ENCODE data around the gene RPUSD4.
"Not testable (repeated sequence)": the region's sequence is repeated elsewhere in the genome, so short reads cannot be mapped to it uniquely, and the experiment has no call there.

Gene RPUSD4

GRCh38 chr11:126211236-126212088 is at the start of gene RPUSD4, which contains the start of gene FAM118B:
RPUSD4 (minus strand) TSS chr11:126211650; CDS start chr11:126211638, 12 bp downstream.
FAM118B (plus strand) TSS chr11:126211782; CDS start chr11:126235002, 23,220 bp downstream.
- DNase-seq = peak; percentile 99

DNA sequence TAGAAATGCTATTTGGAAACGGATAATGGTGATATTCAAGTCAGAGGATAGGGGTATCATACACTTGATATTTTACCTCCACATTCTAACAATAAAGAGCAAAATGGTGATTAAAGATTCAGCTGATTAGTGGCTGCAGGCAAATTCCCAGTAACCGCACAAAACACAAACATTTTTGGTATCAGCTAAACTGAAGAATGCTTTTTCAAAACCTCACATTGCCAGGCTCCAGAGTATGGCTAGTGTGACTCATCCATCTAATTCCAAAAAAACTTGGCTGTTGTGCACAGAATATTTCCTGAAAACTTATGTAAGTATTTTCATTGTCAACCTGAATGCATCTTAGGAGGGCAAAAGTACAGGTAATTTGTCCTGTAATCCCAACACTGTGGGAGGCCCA is 46.3 kb upstream of the RPUSD4 start:
- no peak for DNase-seq

GRCh38 chr11:126257144-126257543 is 45.7 kb upstream of the RPUSD4 start:
- no peak for DNase-seq

GRCh38 chr11:126256216-126256615 is 44.8 kb upstream of the RPUSD4 start:
- no peak for DNase-seq

DNA sequence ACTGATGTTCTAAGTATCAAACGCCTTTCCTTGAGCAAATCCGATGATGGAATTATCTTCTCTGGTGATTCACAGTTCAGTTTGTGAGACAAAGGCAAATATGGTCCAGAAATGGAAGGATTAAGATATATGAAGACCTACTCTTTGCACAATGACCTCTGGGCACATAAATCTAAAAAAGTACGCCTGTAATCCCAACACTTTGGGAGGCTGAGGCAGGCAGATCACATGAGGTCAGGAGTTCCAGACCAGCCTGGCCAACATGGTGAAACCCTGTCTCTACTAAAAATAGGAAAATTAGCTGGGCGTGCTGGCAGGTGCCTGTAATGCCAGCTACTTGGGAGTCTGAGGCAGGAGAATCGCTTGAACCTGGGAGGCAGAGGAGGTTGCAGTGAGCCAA is 44.1 kb upstream of the RPUSD4 start:
- DNase-seq = not testable (repeated sequence)

DNA sequence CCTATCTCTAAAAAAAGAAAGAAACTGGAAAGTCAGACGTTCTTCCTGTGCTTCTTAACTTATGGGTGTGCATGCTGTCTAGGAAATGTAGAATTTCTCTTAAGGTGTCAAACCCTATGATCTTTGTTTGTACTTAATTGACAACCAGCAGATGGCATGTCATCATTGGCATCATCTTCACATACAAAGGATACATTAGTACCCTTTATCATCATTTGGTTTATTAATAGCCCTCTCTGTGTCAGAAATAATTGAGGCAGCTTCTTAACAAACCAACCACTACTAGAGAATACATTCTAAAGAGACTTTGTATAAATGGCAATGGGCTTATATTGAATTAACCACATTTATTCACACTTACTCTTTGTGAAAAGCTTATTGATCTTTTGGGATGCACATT is 43.4 kb upstream of the RPUSD4 start:
- no peak for DNase-seq

DNA sequence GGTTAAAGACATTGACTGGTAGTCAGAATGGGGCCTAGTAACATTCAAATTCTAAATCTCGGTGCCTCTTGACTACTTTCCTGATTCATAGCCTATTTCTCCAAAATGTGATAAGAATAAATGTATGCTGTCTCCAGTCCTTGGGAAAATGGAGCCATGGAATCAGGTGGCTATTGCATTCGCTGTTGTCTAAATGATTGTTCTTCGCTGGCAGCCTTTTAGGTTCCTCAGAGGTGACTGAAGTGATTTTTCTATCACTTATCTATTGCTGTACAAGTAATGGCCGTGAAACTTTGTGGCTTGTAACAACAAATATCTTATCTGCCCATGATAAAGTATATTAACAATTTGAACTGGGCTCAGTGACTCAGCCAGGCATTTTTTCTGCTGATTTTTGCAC is 41.8 kb upstream of the RPUSD4 start:
- no peak for DNase-seq

- no peak for DNase-seq
Observed at GRCh38 chr11:126246636-126247035, 35.2 kb upstream of the RPUSD4 start.

GRCh38 chr11:126233391-126233790 is 21.9 kb upstream of the RPUSD4 start:
- DNase-seq = no peak

- DNase-seq = no peak
Observed at GRCh38 chr11:126232683-126233082, 21.2 kb upstream of the RPUSD4 start.

DNA sequence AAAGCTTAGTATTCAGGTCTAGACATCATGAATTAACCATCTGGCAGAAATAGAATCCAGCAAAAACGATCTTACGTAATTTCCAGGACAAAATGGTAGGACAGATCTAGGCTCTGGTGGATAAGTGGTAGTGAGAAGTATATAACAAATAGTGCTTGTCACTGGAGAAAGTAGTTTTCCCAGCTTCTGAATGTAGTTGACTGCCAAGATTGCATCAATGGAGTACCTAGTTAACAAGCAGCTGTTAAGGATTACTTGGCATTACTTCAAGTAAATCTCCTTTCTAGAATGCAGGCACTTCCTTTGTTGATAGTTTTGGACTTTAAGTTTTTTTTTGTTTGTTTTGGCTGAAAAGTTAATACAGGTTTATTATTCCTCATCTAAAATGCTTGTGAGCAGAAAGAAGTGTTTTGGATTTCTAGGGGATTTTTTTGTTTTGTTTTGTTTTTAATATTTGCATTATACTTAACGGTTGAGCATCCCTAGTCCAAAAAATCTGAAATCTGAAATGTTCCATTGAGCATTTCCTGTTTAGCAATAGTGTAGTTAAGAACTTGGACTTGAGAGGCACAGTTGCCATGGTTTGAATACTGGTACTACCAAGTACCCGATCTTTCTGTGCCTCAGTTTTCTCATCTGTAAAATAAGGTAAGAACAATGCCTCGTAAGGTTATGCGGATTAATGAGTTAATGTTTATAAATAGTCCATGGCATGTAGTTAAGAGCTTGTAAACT is 20.4 kb upstream of the RPUSD4 start:
- no peak for DNase-seq

DNA sequence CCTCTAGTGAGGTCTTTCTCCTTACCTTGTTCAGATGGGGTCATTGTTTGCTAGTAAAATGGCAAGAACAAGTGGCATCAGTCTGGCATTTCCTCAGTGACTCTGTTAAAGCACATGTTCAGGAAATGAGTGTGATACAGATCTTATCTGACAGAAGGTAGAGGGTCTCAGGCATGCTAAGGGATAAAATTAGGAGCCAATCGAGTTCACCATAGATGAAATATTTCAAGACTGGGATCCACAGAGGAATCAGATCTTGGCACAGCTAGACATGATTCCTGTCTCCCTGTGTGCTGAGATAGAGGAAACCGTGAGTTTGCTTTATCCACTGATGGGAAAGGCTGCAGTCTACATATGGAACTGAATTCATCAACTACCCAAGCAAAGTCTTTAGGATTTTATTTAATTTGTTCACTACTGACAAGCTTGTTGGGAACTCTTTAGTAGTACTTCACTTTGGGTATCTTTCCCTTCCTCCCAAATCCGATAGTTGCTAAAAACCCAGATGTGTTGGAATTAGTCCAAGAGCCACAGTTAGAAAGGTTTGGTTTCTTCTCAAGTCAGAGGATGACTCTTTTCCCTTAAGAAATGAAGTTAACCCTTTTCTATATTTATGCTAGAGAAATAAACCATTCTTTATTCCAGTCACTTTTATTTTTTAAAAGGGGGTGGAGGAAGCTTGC is 18.5 kb upstream of the RPUSD4 start:
- DNase-seq = no peak

- DNase-seq = no peak
Observed at GRCh38 chr11:126226334-126227084, 15.1 kb upstream of the RPUSD4 start.

GRCh38 chr11:126225295-126225665 is 13.8 kb upstream of the RPUSD4 start:
- no peak for DNase-seq

- DNase-seq = no peak
Observed at GRCh38 chr11:126224647-126225294, 13.3 kb upstream of the RPUSD4 start.

DNA sequence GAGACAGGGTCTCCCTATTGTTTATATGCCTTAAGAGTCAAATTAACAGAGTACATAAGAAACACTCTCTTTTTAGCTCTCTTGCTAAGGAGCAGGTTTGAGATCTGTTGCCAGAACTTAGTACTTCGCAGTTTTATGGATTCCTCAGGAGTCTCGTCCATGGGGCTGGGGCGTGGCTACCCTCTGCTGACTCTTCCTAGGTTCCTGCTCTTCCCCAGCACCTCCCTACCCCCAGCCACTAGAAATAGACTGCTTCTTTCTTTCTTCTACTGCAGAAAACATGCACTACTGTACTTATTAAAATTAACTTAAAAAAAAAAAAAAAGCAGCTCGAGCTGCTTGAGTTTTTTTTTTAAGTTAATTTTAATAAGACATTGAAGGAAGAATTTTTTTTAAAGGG is 8.1 kb upstream of the RPUSD4 start:
- DNase-seq = no peak

- DNase-seq = no peak
Observed at GRCh38 chr11:126217491-126217890, 6.0 kb upstream of the RPUSD4 start.

DNA sequence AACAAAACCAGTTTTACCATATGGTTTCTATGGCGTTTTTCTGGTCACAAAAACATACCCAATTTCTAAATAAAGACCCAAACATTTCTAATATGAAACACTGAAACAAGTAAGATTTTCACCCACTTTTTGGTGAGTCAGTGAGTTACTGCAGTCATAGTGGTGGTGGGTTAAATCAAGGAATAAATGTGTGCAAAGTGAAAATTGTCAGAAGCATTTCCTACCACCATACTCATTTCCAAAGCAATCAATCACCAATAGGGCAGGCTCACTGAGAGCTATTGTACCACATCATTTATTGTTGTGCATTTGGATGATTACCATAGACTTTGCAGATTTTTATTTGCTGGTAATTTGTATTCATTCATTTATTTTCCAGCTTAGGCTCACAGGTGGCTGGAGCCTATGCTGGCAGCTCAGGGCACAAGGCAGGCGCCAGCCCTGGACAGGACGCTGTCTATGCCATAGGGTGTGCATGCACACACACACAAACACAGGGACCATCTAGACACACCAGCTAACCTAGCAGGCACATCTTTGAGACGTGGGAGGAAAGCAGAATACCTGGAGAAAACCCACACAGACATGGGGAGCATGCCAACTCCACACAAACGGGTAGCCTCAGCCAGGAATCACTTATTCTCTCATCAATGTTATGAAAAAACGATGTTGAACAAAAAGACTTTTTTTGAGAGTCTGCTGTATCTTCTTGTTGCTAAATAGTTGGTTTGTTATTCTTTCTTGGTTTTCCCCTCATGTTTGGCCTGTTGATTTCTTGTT is 5.3 kb upstream of the RPUSD4 start:
- no peak for DNase-seq

GRCh38 chr11:126214841-126215240 is 3.4 kb upstream of the RPUSD4 start:
- no peak for DNase-seq

DNA sequence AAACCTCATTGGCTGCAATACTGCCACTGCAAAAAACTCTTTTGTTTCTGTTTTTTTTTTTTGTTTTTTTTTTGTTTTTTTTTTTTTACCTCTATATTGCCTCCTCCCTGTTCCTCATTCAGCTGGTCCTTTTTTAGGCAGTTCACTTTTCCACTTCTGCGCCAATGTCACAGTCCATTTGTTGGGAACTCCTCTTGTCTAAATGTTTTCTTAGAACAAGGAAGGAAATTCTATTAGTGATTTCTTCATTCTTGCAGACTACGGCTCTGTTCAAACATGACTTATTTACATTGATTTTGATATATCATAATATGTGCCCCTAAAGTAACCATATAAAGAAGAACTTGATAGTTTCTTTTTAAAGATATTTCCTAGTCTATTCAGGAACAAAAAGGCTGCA is 3.0 kb upstream of the RPUSD4 start:
- DNase-seq = no peak

GRCh38 chr11:126212089-126212660 is 725 bp upstream of the RPUSD4 start:
- DNase-seq = no peak

Data from CD4-positive, alpha-beta T cell treated with Interleukin-6 for 4 hours (primary cell).